Erythroblast (primary cell): ENCODE results near the gene ILRUN.
"Not testable (repeated sequence)": the region's sequence is repeated elsewhere in the genome, so short reads cannot be mapped to it uniquely, and the experiment has no call there.

Source experiments
- DNase-seq, 2 experiments: peaks; one replicate each; lab custom pipeline; 2025; lab: John Stamatoyannopoulos, UW
- GATA1 ChIP-seq: IDR thresholded peaks from 2 replicates; pipeline ENCODE4 v1.6.1; 2011; ENCODE audit warnings: low read depth, mild to moderate bottlenecking, control low read depth, low read length, moderate library complexity
- POLR2A ChIP-seq: IDR thresholded peaks from 2 replicates; pipeline ENCODE4 v1.6.1; 2011; ENCODE audit warnings: mild to moderate bottlenecking, low read length

ILRUN gene

GRCh38 chr6:34664256-34664971, 32.2 kb downstream of the ILRUN start:
- TF ChIP-seq GATA1, result no peak
- TF ChIP-seq POLR2A, result peak; percentile 15

GRCh38 chr6:34663831-34664255, 32.7 kb downstream of the ILRUN start:
- peak; percentile 50 to 52 for DNase-seq
- TF ChIP-seq POLR2A (no peak), GATA1 (no peak)

More at GRCh38 chr6:34664256-34664971, 32.2 kb downstream of the ILRUN start:
- DNase-seq, result peak; percentile 78 to 79

GRCh38 chr6:34663371-34663770, 33.2 kb downstream of the ILRUN start:
- TF ChIP-seq POLR2A (no peak), GATA1 (no peak)
- DNase-seq, result no peak

DNA sequence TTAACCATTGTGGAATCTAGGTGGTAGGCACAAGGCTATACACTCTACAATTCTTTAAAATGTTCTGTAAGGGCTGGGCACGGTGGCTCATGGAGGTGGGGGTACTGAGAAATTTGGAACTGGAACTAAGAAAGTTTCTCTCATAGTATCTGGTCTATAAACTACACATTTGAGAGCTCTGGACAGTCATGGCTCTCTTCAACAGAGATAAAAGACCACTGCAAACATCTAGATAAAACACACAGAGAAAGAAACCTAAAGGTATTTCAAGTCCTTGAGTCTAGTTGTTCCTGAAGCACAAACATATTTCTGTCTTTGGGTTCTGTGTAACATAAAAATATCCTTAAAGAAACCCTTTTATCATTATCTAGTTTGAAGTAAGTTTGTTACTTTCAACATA, 35.2 kb downstream of the ILRUN start:
- DNase-seq, result peak; percentile 65 to 87
- TF ChIP-seq POLR2A (no peak), GATA1 (no peak)

DNA sequence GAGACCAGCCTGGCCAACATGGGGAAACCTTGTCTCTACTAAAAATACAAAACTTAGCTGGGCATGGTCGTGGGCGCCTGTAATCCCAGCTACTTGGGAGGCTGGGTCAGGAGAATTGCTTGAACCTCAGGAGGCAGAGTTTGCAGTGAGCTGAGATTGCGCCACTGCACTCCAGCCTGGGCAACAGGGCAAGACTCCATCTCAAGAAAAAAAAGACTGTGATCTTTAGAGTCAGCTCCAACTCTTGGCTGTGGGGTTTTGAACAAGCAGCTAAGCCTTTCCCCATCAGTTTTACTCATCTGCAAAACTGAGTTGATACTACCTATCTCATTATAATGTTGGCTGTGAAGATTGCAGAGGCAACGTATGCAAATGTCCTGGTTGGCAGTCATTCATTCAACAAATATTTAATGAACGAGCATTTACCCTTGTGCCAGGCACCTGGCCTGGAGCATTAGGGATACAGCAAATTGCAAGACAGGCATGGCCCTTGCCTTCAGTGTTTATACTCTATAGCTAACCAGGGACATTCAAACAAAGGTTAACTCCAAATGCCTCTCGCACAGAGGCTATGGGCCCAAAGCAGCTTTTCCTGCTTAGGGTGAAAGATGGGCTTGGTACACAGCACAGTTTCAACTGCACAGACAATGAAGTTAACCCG, 37.8 kb downstream of the ILRUN start:
- no peak for DNase-seq
- TF ChIP-seq GATA1 (no peak), POLR2A (no peak)

DNA sequence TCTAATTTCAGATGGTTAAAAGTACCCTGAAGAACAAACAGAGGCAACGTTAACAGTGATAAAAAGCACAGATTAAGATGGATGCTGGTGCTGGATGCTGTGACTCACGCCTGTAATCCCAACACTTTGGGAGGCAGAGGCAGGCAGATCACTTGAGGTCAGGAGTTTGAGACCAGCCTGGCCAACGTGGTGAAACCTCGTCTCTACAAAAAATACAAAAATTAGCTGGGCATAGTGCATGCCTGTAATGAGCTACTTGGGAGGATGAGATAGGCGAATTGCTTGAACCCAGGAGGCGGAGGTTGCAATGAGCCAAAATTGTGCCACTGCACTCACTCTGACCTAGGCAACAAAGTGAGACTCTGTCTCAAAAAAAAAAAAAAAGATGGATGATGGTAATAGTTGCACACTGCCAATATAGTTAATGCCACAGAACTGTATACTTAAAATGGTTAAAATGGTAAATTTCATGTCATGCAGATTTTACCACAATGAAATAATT, 38.5 kb downstream of the ILRUN start:
- peak; percentile 38 to 74 for DNase-seq

- TF ChIP-seq POLR2A (no peak), GATA1 (no peak)
- peak; percentile 82 to 91 for DNase-seq
These were observed 39.1 kb downstream of the ILRUN start for GRCh38 chr6:34657307-34657978.

- no peak for TF ChIP-seq POLR2A
- TF ChIP-seq GATA1, result no peak
These were observed 39.6 kb downstream of the ILRUN start for GRCh38 chr6:34657037-34657306.

DNA sequence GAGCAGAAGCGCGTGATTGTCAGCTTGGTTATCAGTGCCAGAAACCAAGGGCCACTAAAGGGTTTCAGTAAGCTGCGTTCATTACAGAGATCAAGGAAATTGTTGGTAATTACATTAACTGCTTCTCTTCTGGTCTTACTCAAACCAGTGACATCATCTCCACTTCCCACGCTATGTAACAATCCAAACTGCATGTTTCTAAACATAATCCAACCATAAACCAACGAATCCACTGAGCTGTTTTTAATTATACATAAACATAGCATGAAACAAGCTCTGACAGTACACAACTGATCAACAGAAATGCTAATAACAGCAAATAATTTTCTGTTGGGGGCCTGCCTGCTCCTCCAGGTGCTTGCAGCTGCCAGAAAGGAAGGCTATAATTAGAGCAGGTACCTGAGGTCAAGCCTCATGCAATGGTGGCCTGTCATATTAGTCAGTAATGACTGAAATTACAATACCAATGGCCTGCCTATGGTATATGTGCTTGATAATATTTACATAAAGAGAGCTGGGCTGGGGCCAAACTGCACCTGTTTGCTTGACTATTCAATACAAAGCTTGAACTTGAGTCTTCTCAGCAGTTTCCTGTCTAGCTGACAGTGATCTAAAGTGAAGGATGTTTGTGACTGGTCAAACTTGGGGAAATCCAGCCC, 40.1 kb downstream of the ILRUN start:
- no peak for TF ChIP-seq POLR2A
- no peak for TF ChIP-seq GATA1
- peak; percentile 69 to 79 for DNase-seq

More at GRCh38 chr6:34657037-34657306, 39.6 kb downstream of the ILRUN start:
- no peak for DNase-seq

DNA sequence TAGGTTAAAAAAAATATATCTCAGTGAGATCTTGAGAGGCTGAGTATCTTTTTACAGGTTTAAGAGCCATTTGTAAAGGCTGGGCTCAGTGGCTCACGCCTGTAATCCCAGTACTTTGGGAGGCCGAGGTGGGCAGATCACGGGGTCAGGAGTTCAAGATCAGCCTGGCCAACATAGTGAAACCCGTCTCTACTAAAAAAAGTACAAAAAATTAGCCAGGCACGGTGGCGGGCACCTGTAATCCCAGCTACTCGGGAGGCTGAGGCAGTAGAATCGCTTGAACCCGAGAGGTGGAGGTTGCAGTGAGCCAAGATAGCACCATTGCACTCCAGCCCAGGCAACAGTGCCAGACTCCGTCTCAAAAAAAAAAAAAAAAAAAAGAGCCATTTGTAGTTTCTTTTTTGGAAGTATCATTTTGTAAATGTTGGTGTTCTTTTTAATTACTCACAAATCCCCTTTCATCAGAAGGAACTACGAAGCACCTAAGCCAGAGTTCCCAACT, 40.6 kb downstream of the ILRUN start:
- DNase-seq, result not testable (repeated sequence)

GRCh38 chr6:34654061-34654710, 42.4 kb downstream of the ILRUN start:
- no peak for TF ChIP-seq GATA1
- TF ChIP-seq POLR2A, result no peak
- DNase-seq, result no peak

DNA sequence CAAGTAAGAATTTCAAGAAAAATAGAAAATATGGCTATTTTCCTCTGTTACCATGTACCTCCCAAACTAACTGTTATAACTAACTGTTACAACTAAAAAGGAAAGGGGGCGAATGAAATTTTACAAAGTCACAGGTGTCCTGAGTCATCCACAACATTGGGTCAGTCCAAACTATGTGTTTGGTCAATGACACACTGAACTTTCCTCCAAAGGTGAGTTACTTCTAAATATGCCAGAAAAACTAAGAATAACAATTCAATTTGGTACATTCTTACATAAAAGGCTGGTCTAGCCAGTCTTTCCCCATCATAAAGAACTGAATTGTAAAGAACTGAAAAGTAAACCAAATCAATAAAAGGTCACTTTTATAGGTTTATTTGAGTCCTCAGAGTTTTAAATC, 44.3 kb downstream of the ILRUN start:
- DNase-seq, result peak in 1 of 2 experiments; percentile 16
- TF ChIP-seq POLR2A (no peak), GATA1 (no peak)

DNA sequence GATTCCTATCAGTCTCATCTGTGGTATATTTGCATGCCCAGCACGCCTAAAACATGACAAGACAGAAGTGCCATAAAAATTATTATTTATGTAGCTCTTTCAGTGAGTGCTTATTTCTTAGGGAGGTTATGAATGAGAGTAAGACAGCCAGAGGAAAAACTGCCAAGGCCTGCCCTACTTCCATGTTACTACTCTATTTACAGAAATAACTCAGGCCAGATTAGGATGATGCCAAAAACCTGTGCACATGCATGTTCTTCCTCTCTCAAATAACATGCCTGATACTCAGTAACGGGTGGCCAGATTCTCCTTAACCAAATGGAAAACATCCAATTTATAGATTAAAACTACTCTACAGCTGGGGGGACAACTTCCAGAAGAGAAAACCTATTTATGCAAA, 45.7 kb downstream of the ILRUN start:
- DNase-seq, result no peak
- TF ChIP-seq POLR2A (no peak), GATA1 (no peak)

GRCh38 chr6:34650232-34650631, 46.3 kb downstream of the ILRUN start:
- DNase-seq, result not testable (repeated sequence)
